HG03521 (cell line): ENCODE measurements around the gene ARPC2.
A peak's percentile ranks its signal among the peaks of the same experiment; 100 is the strongest.
"Not testable (repeated sequence)": the region's sequence is repeated elsewhere in the genome, so short reads cannot be mapped to it uniquely, and the experiment has no call there.

ENCODE experiments used
- ATAC-seq: cut with Tn5 transposase; IDR thresholded peaks from one replicate; pipeline ENCODE4 v1.9.1; 2021; ENCODE audit warnings: mild to moderate bottlenecking, moderate library complexity; ENCODE audit not compliant: unreplicated experiment

ARPC2 gene

GRCh38 chr2:218216674-218217359 is at the start of gene ARPC2:
ARPC2 (plus strand) TSS chr2:218217189; CDS start chr2:218217471, 282 bp downstream.
- peak; percentile 69 for ATAC-seq

DNA sequence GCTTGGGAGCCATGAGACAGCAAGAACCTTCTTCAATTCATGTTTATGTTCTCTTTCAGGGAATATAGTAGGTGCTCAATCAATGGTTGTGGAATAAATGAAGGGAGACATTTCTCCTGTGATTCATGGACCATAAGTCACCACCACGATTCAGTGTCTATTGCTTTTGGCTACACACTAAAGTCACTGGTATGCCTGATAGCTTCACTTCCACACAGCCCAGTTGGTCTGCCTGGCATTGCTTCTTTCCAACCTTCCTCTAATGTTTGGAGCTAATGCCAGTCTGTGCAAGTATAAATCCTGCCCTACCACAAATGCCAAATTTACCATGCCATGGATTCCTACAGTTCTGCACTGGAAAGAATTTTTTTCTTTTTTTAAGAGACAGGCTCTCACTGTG is 49.0 kb upstream of the ARPC2 start:
- no peak for ATAC-seq

- ATAC-seq: no peak
These were observed 48.1 kb upstream of the ARPC2 start for GRCh38 chr2:218168635-218169462.

- ATAC-seq: no peak
These were observed 47.0 kb upstream of the ARPC2 start for GRCh38 chr2:218169757-218170546.

DNA sequence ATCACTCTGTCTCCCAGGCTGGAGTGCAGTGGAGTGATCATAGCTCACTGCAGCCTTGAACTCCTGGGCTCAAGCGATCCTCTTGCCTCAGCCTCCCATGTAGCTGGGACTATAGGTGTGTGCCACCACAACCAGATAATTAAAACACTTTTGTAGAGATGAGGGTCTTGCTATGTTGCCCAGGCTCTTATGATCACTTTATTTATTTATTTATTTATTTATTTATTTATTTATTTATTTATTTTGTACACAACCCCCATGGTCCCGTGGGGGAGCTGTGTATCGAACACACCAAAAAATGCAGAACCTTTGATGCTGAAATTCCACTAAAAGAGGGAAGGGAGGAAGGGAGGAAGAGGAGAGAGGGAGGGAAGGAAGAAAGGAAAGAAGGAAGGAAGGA is 45.2 kb upstream of the ARPC2 start:
- not testable (repeated sequence) for ATAC-seq

GRCh38 chr2:218172845-218173244 is 44.1 kb upstream of the ARPC2 start:
- ATAC-seq: no peak

- no peak for ATAC-seq
These were observed 37.2 kb upstream of the ARPC2 start for GRCh38 chr2:218179782-218180181.

GRCh38 chr2:218180467-218181114 is 36.4 kb upstream of the ARPC2 start:
- ATAC-seq: no peak

GRCh38 chr2:218184331-218184730 is 32.7 kb upstream of the ARPC2 start:
- no peak for ATAC-seq

DNA sequence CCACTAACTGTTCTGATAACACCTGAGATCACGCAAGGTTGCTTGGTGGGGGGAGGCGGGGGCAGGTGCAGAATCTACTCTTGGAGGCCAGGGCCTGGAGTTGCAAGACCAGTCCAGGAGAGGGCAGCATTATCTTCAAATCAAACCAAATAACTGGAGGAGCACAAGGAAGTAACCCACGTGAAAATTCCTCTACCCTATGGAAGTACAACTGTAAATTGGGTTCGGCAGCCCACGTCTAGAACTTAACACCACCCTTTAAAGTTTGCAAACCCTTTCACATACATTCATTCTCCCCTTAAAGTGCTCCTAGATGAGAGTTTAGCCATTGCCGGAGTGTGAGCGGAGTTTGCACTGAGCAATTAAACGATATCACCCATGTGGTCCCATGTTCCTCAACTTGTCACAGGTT is 30.6 kb upstream of the ARPC2 start:
- peak; percentile 78 for ATAC-seq

DNA sequence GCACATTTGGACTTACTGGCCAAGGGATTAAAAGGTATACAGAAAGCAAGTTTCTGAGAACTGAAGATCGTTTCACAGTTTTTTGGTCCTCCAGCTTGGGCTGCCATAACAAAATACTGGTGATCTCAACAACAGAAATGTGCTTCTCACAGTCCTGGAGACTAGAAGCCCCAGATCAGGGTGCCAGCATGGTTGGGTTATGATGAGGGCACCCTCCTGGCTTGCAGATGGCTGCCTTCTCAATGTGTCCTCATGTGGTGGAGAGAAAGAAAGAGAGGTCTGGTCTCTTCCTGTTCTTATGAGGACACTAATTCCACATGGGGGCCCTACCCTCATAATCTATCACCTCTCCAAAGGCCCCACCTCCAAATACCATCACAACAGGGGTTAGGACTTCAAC is 30.1 kb upstream of the ARPC2 start:
- ATAC-seq: no peak

DNA sequence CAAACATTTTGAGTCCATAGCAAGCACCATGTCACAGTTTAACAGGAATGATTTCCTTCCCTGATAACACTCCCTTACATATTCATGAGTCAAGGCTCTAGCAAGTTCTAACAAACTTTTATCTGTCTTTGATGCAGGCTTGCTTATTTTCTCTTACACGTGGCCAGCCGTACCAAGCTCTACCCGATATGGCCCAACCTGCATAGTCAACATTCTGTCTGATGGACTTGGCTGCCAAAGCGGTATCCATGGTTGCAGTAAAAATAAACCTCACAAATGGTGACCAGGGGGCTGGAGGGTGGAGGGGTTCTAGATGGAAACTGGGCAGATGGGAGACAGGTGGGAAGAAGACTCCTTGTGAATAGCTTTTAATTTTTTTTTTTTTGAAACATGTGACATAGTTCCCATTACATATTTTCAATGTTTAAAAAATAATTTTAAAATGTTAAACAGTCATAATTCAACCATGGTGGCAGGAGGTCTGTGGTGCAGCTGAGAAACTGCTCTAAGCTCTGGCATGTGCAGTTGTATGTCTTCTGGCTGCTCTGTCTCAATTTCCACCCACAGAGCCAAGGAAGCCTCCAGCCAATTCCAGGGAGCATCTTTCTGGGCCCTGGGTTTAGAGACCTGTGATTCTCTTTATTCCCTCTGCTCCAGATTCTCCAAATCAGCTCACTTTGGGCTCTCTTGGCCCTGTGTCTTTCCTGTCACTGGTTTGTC is 29.5 kb upstream of the ARPC2 start:
- ATAC-seq: no peak

GRCh38 chr2:218188528-218188927 is 28.5 kb upstream of the ARPC2 start:
- no peak for ATAC-seq

GRCh38 chr2:218192902-218193430 is 24.0 kb upstream of the ARPC2 start:
- no peak for ATAC-seq

DNA sequence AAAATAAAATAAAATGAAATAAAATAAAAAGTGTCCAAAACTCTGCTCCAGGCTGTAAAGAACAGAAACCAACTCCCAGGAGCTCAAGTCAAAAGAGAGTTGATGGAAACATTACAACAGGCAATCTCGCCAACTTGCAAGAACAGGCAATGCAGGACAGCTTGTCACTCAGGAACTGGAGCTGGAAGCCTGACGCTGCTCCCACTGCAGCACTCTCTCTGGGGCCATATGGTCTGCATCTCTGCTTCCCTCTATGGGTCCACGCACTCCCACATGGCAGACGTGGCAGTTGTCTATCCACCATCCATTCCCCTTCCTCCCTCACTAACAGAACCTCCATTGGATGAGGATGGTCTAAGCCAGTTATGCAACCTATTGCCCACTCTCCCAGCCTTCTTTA is 23.3 kb upstream of the ARPC2 start:
- no peak for ATAC-seq

DNA sequence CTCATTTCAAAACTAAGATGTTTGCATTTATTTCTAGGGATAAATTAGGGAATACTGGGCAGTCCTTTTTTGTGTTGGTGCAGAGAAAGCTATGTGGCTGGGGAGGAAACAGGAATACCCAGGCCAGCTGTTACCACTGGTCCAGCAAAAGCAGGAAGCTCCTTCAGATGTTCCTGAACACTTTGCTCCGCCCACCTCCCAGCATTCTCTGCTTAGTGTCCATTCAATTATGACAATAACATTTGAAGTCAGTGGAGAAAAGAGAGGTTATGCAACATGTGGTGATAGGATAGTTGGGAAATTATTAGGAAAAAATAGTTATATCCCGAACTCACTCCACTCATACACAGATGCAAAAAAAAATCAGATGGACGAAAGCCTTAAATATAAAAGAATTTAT is 22.1 kb upstream of the ARPC2 start:
- no peak for ATAC-seq

DNA sequence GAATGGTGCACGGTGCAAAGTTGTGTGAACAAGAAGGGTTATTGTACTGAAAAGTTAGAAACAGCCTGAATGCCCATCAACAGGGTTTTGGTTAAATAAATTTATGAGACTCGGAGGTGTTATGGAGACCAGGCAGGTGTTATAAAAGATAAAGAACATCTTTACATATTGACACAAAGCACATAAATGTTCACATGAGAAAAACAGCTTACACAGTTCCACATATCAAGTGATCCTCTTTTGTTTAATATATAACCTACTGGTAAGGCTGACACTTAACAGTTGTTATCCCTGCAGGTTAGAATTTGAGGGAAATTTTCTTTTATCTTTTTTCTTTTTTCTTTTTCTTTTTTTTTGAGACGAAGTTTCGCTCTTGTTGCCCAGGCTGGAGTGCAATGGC is 20.0 kb upstream of the ARPC2 start:
- ATAC-seq: no peak

DNA sequence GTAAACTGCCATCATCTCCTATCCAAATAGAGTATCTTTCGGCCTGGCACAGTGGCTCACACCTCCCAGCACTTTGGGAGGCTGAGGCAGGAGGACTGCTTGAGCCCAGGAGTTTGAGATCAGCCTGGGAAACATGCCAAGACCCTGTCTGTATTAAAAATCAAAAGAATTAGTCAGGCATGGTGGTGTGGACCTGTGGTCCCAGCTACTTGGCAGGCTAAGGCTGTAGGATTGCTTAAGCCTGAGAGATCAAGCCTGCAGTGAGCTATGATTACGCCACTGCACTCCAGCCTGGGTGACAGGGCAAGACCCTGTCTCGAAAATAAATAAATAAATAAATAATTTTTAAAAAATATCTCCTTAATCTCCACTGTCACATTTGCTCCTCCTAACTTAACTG is 14.7 kb upstream of the ARPC2 start:
- ATAC-seq: no peak

- ATAC-seq: no peak
These were observed 7.9 kb upstream of the ARPC2 start for GRCh38 chr2:218209078-218209477.

- ATAC-seq: no peak
These were observed 2.9 kb upstream of the ARPC2 start for GRCh38 chr2:218214116-218214515.
